Fibroblast of skin of left biceps (primary cell): Measurements from ENCODE around the gene TMEM138.
"Not testable (repeated sequence)": the region's sequence is repeated elsewhere in the genome, so short reads cannot be mapped to it uniquely, and the experiment has no call there.

ENCODE experiments used
- DNase-seq, 2 experiments: peaks; one replicate each; pipeline ENCODE4 v3.0.0-alpha.2; 2013; ENCODE audit warnings: low read depth in 2 of 2

The TMEM138 gene

DNA sequence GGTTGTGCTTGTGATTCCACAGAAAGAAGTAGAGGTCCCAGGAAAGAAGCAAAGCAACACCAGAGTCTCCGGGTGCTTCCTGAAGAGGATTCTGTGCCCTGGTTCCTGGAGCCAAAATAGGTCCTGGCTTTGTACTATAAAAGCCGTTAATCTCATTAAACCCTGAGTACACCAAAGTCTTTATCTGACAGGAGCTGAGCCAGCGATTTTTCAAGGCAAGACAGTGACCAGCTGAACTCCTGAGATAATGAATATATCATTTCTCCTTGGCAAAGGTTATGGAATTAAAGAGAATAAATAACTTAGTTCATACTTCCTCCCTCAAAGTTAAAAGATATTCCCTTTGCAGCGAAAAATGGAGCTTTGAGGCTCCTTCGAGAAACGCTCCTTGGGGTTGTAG lies 5.2 kb downstream of the TMEM138 start:
- DNase-seq = no peak

- no peak for DNase-seq
Observed at GRCh38 chr11:61368646-61369045, 6.5 kb downstream of the TMEM138 start.

DNA sequence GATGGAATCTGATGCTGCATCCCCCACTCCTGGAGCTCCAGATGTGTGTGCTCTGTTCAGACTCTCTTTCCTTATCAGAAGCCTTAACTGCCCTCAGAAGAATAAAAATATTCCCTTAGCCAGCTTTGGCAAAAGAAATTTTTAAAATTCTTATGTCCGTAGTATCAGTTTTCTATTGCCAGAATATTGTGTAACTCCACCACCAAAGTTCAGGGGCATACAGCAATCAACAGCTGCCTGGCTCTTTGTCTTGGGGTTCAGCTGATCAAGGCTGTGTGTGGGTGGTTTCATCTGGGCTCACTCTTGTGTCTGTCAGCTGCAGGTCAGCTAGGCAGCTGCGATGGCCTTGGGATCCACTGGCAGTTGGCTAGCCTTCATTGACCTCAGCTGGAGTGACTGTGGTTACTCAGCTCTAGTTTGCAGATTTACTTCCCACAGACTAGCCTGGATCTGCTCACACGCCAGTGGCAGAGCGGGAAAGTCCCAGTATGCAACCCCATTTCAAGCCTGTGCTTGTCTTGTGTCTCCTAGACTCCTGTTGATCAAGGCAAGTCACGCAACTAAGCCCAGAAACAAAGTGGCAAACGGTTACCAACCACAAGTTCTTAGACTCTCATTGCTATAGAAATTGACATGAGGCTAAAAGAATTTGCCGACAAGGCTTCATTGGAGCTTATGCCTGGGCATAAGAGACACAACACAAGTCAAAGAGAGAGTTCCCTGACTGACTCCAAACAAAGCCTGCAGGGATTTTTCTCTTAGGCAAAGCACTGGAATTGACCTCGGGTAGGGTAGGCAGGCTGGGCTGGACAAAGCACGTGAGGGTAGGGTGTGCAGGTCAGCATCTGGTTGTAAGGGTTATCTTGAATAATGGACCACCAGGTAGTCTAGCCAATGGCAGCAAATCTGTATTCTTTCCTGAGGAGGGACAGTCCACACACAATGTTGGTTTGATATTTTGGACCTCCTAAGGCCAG lies 7.5 kb downstream of the TMEM138 start:
- DNase-seq = no peak

GRCh38 chr11:61370349-61371005 lies 8.3 kb downstream of the TMEM138 start:
- DNase-seq = no peak

DNA sequence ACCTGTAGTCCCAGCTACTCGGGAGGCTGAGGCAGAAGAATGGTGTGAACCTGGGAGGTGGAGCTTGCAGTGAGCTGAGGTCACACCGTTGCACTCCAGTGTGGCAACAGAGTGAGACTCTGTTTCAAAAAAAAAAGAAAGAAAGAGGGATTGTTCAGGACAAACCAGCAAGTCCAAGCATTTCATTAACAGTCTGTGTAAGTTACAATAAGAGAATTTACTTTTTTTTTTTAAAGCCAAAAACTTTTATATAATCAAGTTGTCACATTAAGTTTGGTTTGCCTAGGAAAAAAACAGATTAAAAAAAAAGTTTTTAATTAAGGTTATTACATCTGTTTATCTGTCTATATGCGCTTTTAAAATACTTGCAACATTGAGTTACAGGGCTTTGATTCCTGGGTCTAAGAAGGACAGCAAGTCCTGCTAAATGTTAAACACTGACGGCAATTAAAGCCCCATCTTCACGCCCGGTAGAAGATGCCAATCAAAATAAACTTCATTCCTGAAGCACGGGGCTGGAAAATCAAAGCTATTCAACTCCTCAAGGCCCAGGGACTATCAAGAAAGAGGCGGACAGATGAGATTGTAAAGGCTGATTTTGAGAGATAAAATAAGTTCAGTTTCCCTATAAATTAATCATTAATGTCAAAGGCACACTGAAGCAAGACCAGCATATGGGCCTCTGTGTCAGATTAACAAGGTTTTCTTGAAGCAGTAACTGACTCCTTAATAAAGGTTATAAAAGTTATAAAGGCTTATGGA lies 10.7 kb downstream of the TMEM138 start:
- DNase-seq = no peak

DNA sequence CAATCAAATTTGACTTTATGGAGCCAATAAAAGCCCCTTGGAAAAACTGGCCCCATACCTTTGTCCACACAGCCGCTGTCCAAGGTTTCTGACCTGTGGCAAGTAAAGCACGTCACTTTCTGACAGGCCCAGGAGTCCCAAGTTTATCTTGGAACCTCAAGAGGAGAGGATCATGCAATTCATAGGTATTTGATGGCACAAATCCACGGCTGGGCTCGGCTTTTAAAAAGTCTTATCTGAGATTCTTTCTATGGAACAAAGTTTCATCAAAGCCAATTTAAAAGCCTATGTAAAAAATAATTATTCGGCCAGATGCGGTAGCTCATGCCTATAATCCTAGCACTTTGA lies 13.6 kb downstream of the TMEM138 start:
- DNase-seq = no peak

- DNase-seq = no peak
Observed at GRCh38 chr11:61377461-61378160, 15.4 kb downstream of the TMEM138 start.

DNA sequence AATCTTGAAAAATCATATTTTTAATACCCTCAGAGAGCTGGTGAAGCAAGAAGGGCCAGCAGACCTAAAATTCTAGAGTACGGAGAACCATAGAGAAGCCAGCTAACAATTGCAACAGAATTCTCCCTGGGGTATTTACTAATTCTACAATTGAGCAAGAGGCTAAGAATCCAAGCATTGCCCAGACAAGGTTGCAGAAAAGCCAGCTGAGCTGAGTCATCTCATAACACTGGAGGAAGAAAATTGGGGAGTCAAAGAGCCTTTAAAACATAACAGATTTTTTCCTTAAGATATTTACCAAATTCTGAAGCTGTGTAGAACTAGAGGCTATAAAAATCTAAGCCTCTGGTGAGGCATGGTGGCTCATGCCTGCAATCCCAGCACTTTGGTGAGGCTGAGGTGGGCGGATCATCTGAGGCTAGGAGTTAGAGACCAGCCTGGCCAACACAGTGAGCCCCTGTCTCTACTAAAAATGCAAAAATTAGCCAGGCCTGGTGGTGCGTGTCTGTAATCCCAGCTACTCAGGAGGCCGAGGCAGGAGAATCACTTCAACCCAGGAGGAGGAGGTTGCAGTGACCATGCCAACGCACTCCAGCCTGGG lies 16.6 kb downstream of the TMEM138 start:
- peak; percentile 96 to 97 for DNase-seq

GRCh38 chr11:61380884-61381283 lies 18.7 kb downstream of the TMEM138 start:
- DNase-seq = no peak

DNA sequence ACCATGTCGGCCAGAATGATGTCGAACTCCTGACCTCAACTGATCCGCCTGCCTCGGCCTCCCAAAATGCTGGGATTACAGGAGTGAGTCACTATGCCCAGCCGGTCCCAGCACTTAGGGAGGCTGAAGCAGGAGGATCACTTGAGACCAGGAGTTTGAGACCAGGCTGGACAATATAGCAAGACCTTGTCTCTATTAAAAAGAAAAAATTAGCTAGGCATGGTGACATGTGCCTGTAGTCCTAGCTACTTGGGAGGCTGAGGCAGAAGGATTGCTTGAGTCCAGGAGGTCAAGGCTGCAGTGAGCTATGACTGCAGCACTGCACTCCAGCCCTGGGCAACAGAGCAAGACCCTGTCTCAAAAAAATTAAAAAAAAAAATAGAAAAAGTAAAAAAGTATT lies 21.7 kb downstream of the TMEM138 start:
- not testable (repeated sequence) for DNase-seq

DNA sequence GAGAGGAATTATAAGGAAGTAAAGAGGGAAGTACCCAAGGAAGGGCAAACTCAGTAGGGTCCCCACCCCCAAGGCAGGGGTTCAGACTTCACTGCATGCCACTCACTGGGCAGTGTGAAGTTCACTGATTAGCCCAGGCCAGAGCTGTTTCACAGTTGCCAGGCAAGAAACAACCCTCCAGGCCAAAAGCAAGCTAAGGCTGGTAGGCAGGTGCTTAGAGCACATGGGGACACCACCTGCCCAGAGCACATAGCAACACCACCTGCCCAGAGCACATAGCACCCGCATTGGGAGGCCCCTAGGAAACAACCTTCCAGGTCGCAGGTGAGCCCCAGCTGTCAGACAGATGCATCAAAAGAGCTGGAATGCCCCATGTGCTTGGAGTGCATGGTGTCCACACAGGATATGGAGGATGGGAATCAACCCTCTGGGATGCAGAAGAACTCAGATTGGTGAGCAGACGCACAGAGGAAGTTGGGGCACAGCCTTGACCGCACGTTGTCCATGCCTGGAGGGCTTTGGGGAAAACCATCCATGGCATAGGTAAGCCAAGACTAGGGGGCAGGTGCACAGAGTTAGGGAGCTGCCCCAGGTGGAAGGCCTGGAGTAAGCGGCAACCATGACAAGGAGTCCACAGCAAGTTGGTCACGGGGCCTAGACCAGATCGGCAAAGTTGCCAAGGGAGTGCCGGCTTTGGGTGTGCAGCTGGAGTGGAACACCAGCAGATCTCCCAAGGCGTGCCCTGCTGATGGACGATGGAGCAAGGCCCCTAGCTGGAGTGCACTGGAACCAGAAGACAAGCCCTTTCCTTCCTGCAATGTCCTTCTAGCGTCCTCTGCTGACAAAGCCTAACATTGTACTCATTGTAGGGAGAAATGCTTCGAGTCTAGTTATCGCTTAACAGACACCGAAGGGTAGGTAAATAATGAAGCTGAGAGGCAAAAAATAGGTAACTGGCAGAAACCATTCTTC lies 22.4 kb downstream of the TMEM138 start:
- no peak for DNase-seq

GRCh38 chr11:61390161-61390560 lies 28.0 kb downstream of the TMEM138 start:
- no peak for DNase-seq

DNA sequence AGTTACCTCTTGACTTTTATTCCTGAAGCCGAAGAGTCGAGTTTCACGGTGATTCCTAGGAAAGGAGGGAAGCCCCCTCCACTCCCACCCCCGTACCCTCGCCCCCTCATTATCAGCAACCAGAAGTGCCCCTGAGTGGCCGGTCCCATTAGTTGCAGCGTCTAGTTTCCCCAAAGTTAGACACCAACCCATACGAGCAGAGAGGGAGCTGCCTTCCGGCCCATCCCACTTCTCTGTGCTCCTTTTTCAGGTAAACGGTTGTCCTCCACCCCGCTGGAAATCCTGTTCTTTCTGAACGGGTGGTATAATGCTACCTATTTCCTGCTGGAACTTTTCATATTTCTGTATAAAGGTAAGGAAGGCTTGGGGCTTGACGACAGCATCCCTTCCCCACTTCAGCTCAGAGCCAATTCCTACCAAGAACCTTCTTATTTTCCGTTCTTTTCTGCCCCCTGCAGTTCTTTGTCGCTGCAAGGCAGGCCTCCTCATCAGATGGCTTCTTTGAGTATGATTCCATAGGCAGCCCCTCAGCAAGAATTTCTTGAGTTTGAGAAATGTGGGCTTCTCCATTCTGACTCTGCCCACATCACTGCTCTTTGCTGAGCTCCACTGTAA lies 30.9 kb downstream of the TMEM138 start:
- DNase-seq = no peak

DNA sequence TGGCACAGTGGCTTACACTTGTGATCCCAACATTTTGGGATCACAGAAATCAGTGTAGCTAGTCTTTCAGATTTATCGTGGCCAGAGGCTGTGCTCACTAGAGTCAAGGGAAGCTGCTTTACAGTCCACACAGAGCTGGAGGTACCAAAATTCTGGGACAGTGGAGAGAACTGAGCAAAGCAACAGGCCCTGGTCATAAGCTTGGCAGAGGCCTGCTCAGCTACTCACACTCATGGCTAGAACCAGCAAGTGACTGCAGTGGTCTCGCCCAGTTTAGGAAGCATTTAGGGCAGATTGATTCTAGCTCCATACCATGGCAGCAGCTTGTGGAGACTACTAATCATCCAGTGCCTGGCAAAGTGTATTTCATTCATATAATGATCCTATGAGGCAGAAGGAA lies 39.0 kb downstream of the TMEM138 start:
- no peak for DNase-seq

DNA sequence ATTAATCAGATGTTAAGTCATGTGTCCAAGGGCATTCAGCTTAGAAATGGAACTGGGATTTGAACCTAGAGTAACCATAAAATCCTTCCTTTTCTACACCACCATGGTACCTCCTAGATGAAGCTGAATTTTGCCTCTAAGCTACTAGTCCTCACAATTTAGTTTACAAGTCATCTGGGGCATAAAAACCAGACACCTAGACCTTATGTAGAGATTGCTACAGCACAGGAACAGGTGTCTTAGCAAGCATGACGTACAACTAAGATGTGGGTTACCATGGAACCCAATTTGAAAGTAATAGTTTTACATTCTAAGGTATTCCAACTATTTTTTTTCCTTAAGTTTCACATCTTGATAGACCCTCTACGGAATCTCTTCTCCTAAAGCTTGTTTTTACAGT lies 39.4 kb downstream of the TMEM138 start:
- DNase-seq = no peak

DNA sequence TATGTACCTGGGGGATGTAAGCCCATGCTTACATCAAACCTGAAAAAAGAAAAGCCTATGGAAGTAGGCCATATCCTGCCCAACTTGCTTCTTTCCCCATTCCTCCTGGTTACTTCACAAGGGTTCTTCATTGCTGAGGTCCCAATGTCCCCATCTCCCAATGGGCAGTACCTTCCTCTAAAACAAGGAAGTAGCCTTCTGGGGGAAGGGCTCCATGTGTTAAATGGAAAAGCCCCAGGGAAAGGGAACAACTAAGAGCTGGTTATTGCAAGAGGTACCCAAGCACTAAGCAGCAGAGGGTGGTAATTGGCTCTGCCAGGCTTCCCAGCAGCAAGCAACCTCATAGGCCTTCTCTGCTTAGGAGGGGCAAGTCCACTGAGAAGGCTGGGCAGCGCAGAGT lies 41.5 kb downstream of the TMEM138 start:
- no peak for DNase-seq

GRCh38 chr11:61404103-61404502 lies 41.9 kb downstream of the TMEM138 start:
- no peak for DNase-seq

GRCh38 chr11:61404641-61405040 lies 42.5 kb downstream of the TMEM138 start:
- no peak for DNase-seq

- DNase-seq = no peak
Observed at GRCh38 chr11:61406067-61406466, 43.9 kb downstream of the TMEM138 start.
